GM18519 (cell line): ENCODE measurements around the gene LYRM1.
A peak's percentile ranks its signal among the peaks of the same experiment; 100 is the strongest.
"Not testable (repeated sequence)": the region's sequence is repeated elsewhere in the genome, so short reads cannot be mapped to it uniquely, and the experiment has no call there.

ENCODE experiments used
- ATAC-seq: cut with Tn5 transposase; IDR thresholded peaks from one replicate; pipeline ENCODE4 v1.9.1; 2021; ENCODE audit warnings: mild to moderate bottlenecking, moderate library complexity; ENCODE audit not compliant: unreplicated experiment, low FRiP score

LYRM1 gene, protein sequence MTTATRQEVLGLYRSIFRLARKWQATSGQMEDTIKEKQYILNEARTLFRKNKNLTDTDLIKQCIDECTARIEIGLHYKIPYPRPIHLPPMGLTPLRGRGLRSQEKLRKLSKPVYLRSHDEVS

GRCh38 chr16:20900299-20901067, at the start of gene LYRM1, which contains the start of gene DCUN1D3:
Gene LYRM1 (plus strand): TSS chr16:20900771. CDS start chr16:20915556, 14,785 bp downstream.
Gene DCUN1D3 (minus strand): TSS chr16:20900358. CDS start chr16:20862538, 37,820 bp downstream.
- peak; percentile 49 for ATAC-seq

DNA sequence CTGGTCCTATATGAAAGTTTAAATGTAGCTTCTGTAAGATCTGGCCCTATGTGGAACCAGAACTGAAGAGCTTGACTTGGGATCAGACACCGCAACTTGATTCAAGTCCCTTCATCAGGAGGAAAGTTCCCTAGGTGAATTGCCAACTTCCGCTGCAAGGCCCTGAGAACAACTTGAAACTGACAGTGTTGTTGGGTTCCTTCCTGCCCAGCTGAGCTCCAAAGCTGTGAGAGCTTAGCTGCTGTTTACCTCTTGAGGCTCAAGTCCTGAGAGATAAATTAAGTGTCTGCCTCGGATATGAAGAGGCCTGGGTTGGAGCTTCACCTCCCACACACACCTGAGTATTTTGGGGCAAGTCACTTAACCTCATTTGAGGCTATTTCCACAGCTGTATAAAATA, 49.6 kb upstream of the LYRM1 start:
- no peak for ATAC-seq

GRCh38 chr16:20851601-20852000, 49.0 kb upstream of the LYRM1 start:
- ATAC-seq: no peak

GRCh38 chr16:20853143-20853542, 47.4 kb upstream of the LYRM1 start:
- no peak for ATAC-seq

GRCh38 chr16:20853981-20854620, 46.5 kb upstream of the LYRM1 start:
- ATAC-seq: no peak

GRCh38 chr16:20854963-20855362, 45.6 kb upstream of the LYRM1 start:
- ATAC-seq: no peak

GRCh38 chr16:20857281-20857680, 43.3 kb upstream of the LYRM1 start:
- ATAC-seq: no peak

DNA sequence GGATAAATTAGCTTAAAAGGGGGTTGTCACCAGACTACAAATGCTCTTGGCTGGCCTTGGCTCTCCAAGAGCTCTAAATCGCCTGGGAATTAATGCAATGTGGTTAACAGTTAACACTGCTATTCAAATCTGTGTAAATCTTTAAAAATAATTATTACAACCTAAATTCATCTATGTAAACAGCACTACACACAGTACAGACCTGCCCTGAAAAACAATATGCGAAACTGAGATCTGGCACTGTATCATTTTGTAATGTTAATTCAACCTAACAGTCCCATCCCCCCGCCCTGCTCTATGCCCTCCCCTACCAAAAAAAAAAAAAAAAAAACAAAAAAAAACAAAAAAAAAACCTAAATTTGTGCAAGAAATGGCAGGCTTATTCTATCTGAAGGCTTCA, 41.3 kb upstream of the LYRM1 start:
- no peak for ATAC-seq

- ATAC-seq: no peak
These were observed 40.9 kb upstream of the LYRM1 start for GRCh38 chr16:20859699-20860098.

DNA sequence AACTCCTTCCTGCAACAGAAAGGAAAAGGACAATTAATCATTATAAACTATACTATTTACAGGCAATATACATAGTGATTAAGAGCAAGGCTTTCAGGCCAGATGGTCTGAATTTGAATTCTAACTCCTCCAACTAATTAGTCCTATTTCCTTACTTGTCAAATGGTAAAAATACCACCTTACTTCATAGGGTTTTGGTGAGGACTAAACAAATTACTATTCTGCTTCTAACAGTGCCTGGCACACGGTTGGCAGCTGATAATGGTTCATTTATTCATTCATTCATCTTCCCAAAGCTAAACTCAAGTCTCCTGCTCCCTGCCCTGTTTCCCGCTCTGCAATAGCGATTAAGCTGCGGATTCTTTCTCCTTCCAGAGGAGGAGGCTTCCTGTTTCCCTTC, 40.2 kb upstream of the LYRM1 start:
- no peak for ATAC-seq

DNA sequence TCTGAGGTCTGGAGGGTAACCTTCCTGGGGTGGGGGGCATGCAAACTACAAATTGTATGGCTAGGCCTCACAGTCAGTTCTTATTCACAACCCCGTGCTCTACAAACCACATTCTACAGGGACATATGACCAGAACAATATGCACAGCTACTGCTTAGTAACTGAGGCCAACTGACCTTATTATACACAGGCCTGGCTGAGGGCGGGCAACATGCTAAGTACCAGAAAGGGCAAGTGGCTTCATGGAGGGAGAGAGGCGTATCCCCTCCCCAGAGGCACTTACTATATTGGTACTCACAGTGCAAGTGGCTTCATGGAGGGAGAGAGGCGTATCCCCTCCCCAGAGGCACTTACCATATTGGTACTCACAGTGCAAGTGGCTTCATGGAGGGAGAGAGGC, 39.6 kb upstream of the LYRM1 start:
- ATAC-seq: not testable (repeated sequence)

DNA sequence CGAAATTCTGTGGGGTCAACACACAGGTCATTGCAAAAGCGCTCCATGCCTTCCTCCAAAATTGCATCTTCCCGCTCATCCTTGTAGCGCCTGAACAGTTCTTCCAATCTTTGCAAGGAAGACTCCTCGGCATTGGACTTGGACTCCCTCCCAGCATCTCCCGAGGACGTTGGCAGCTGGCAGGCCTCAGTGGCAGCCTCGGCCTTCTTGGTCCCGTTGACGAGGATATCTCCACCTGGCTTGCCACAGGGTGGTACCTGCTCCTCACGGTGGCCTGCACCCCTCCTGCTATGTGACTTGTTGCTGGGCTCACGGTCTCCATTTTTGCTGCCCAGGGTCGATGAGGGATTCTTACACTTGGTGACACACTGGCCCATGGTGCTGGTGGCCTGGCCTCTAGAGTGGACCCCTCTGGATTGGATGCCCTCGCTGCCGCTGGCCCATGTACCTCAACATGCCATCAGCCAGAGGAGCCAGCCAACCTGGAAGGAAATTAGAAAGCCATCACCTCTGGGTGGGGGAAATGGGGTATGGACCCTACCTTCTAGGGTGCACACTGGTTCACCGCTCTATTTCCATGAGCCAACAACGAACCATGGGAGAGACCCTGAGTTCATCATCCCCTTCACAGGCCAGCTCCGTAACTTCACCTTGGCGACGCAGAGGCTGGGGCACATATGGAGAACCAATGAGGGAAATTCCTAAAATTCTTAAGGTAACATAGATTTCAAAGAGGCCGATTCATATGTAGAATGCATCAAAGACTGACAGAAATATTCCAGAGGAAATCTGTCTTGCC, 38.2 kb upstream of the LYRM1 start:
- no peak for ATAC-seq

- ATAC-seq: not testable (repeated sequence)
These were observed 36.2 kb upstream of the LYRM1 start for GRCh38 chr16:20864376-20864775.

GRCh38 chr16:20865420-20866131, 35.0 kb upstream of the LYRM1 start:
- ATAC-seq: no peak

DNA sequence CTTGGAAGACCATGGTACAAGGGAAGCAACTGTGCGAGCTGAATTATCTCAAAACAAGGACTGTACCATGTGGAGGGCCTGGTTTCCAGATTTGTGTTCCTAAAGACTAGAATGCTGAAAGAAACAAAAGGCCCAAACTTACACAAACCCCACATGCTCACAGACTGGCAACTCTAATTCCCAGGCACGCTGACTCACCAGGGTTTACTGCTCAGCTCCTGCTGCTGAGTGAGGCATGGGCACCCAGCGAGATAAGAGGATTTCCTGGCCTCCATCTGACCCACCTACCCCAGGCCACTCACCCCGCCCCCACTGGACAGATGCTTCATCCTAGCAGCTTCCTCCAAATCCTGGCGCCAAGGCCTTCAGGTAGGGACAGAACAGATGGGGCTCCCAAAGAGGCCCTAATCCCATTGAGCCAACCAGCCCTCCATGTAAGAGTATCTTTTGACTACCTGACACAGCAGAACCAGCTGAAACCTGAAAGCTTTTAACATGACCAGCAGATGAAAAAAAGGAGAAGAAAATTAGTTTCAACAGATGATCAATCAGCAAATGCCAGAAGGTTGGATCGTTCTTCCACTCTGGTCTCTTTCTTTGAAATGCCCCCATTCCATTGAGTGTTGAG, 34.3 kb upstream of the LYRM1 start:
- no peak for ATAC-seq

GRCh38 chr16:20866801-20867200, 33.8 kb upstream of the LYRM1 start:
- ATAC-seq: no peak

DNA sequence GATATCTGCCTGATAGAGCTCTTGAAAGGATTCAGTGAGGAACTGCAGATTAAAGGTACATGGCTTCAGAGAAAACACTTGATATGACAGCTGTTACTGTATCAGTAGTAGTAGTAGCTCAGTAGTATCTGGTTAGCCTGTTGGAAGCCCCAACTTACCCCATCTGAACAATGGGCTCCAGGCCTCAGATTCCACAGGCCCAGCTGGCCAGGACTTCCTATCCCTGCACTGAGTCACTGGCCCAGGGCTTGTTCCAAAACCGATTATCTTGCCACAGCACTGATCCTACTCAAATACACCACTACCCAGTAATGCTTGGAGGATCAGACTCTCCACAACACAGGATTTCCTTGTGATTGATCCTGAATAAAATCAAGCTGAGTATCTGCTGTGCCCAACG, 33.0 kb upstream of the LYRM1 start:
- no peak for ATAC-seq

DNA sequence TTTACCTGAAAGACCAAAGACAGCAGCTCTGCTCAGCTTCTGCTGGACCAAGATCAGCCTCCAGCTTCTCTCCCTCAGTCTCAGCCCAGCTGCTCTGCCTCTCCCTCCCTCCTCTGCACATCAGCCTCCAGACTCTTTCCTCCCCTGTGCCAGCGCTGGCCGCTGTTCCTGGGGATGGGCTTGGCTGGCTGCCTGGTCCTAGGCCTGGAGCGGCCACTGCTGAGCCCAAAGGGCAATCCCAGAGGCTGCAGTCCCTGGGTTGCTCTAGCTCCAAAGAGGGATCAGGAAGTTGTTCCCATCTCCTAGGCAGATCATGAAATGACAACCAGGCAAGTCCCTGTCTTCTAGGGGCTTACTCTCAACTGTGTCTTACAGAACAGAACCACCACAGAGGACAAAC, 31.7 kb upstream of the LYRM1 start:
- ATAC-seq: no peak

GRCh38 chr16:20870122-20870820, 30.3 kb upstream of the LYRM1 start:
- no peak for ATAC-seq
